Skeletal muscle satellite cell (primary cell): ENCODE data around the gene MPC1.
"Not testable (repeated sequence)": the region's sequence is repeated elsewhere in the genome, so short reads cannot be mapped to it uniquely, and the experiment has no call there.

Experiments used
- H3K27me3 ChIP-seq: 2 replicates; pipeline ENCODE4 v1.7.0; 2013; ENCODE audit warnings: low read length; ENCODE audit not compliant: control insufficient read depth, insufficient read depth
- H3K36me3 ChIP-seq: 2 replicates; pipeline ENCODE4 v1.7.0; 2013; ENCODE audit warnings: mild to moderate bottlenecking, control low read depth, low read length; ENCODE audit not compliant: insufficient read depth
- H3K4me1 ChIP-seq: 2 replicates; pipeline ENCODE4 v1.7.0; 2013; ENCODE audit warnings: low read length; ENCODE audit not compliant: control insufficient read depth, insufficient read depth
- H3K4me2 ChIP-seq: 2 replicates; pipeline ENCODE4 v1.7.0; 2013; ENCODE audit warnings: mild to moderate bottlenecking, low read length
- H3K4me3 ChIP-seq: 2 replicates; pipeline ENCODE4 v1.7.0; 2013; ENCODE audit warnings: low read length
- H3K9ac ChIP-seq: 2 replicates; pipeline ENCODE4 v1.7.0; 2013; ENCODE audit warnings: mild to moderate bottlenecking, low read depth, low read length, moderate library complexity
- H3K9me3 ChIP-seq: replicated peaks from 2 replicates; pipeline ENCODE4 v1.7.0; 2013; ENCODE audit warnings: mild to moderate bottlenecking, control low read depth, low read length

Gene MPC1

GRCh38 chr6:166354143-166354542 is 28.6 kb downstream of the MPC1 start:
- Histone ChIP-seq H3K4me1 (no peaks in the 10 kb centered on the region), H3K9me3 (no peaks in the 10 kb centered on the region), H3K4me3 (no peak overlapping the region), H3K27me3 (peaks cover 46% of the 10 kb centered on the region), H3K36me3 (no peaks in the 10 kb centered on the region), H3K9ac (no peak overlapping the region), H3K4me2 (no peak overlapping the region)

DNA sequence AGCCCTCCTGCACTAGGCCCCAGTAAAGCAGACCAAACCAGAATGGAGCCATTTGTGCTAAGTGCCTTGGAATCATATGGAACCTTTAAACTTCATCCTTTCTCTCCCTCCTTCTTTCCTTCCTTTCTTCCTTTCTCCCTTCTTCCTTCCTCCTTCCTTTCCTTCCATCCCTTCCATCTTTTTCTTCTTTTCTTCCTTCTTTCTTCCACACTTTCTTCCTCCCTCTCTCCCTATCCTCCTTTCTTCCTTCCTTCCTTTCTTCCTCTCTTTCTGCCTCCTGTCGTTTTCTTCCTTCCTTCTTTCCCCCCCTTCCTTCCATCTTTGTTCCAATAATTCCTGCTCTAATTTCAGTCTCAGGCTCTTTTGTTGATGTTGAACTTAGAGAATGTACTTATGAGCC is 29.2 kb downstream of the MPC1 start:
- Histone ChIP-seq H3K27me3 (peaks cover 44% of the 10 kb centered on the region), H3K9ac (no peak overlapping the region), H3K9me3 (no peaks in the 10 kb centered on the region), H3K4me3 (no peak overlapping the region), H3K36me3 (no peaks in the 10 kb centered on the region), H3K4me2 (no peak overlapping the region), H3K4me1 (no peaks in the 10 kb centered on the region)

GRCh38 chr6:166352923-166353322 is 29.8 kb downstream of the MPC1 start:
- no peak overlapping the region for H3K4me2 ChIP-seq
- H3K27me3 ChIP-seq, result peaks cover 42% of the 10 kb centered on the region
- H3K9me3 ChIP-seq, result no peaks in the 10 kb centered on the region
- H3K4me3 ChIP-seq, result no peak overlapping the region
- no peak overlapping the region for H3K9ac ChIP-seq
- no peaks in the 10 kb centered on the region for H3K36me3 ChIP-seq
- H3K4me1 ChIP-seq, result no peaks in the 10 kb centered on the region

- Histone ChIP-seq H3K4me3 (no peak overlapping the region), H3K27me3 (peaks cover 39% of the 10 kb centered on the region), H3K36me3 (no peaks in the 10 kb centered on the region), H3K4me2 (no peak overlapping the region), H3K4me1 (no peaks in the 10 kb centered on the region), H3K9me3 (no peaks in the 10 kb centered on the region), H3K9ac (no peak overlapping the region)
Observed at GRCh38 chr6:166351715-166352285, 30.9 kb downstream of the MPC1 start.

- Histone ChIP-seq H3K27me3 (peaks cover 22% of the 10 kb centered on the region), H3K36me3 (no peaks in the 10 kb centered on the region), H3K4me1 (no peaks in the 10 kb centered on the region), H3K9ac (no peak overlapping the region), H3K4me2 (no peak overlapping the region), H3K9me3 (no peaks in the 10 kb centered on the region), H3K4me3 (no peak overlapping the region)
Observed at GRCh38 chr6:166348305-166348949, 34.3 kb downstream of the MPC1 start.

GRCh38 chr6:166346965-166347364 is 35.8 kb downstream of the MPC1 start:
- peaks cover 10% of the 10 kb centered on the region for H3K27me3 ChIP-seq

GRCh38 chr6:166346449-166346848 is 36.3 kb downstream of the MPC1 start:
- Histone ChIP-seq H3K27me3 (peaks cover 7% of the 10 kb centered on the region), H3K4me3 (no peak overlapping the region), H3K4me2 (no peak overlapping the region), H3K4me1 (peaks cover 6% of the 10 kb centered on the region), H3K9ac (no peak overlapping the region), H3K36me3 (no peaks in the 10 kb centered on the region), H3K9me3 (no peaks in the 10 kb centered on the region)

More at GRCh38 chr6:166346965-166347364, 35.8 kb downstream of the MPC1 start:
- Histone ChIP-seq H3K9ac (no peak overlapping the region), H3K4me1 (peaks cover 6% of the 10 kb centered on the region), H3K4me2 (no peak overlapping the region), H3K36me3 (no peaks in the 10 kb centered on the region), H3K4me3 (no peak overlapping the region), H3K9me3 (no peaks in the 10 kb centered on the region)

DNA sequence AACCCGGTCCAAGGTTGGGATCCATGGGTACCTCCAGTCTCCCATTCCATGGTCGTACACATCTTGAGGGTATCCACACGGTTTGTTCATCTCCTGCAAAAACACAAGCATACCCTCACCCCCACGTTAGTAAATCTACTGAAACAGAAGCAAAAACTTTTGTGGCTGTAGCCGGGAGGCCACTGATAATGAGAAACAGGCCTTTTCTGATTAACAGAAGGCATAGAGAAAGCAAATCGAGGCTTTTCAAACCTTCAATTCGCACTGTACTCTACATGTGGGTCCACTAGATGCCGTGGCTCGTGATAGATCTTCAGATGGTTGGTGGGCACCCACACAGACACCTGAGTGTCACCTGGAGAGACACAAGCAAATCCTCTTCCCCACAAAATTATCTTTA is 37.1 kb downstream of the MPC1 start:
- H3K9me3 ChIP-seq, H3K4me1 ChIP-seq, H3K4me3 ChIP-seq, H3K36me3 ChIP-seq, H3K9ac ChIP-seq, H3K27me3 ChIP-seq, H3K4me2 ChIP-seq: not testable (repeated sequence)

DNA sequence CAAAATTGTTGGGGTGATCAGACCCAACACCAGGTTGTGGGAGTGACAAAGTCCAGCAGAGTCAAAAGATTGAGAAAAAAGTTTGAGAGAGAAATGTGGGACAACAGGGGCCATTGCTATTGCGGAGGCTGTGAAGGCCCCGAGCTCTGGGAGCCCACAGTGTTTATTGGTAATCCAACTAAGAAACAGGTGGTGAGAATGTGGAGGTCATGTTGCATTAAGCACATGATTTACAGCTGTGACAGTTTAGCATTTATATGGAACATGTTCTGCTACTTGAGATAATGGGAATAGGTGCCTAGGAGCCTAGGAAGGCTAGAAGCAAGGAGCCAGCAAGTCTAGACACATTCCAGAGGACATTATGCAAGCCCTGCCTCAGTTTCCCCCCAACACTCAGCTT is 37.8 kb downstream of the MPC1 start:
- H3K9me3 ChIP-seq, H3K27me3 ChIP-seq, H3K36me3 ChIP-seq, H3K4me2 ChIP-seq, H3K4me3 ChIP-seq, H3K9ac ChIP-seq: not testable (repeated sequence)
- peaks cover 12% of the 10 kb centered on the region for H3K4me1 ChIP-seq

- H3K4me2 ChIP-seq, result no peak overlapping the region
- peaks cover 5% of the 10 kb centered on the region for H3K36me3 ChIP-seq
- H3K9ac ChIP-seq, result no peak overlapping the region
- H3K9me3 ChIP-seq, result no peaks in the 10 kb centered on the region
- H3K4me3 ChIP-seq, result no peak overlapping the region
- H3K27me3 ChIP-seq, result peaks cover 7% of the 10 kb centered on the region
- H3K4me1 ChIP-seq, result peaks cover 12% of the 10 kb centered on the region
Observed at GRCh38 chr6:166344240-166344639, 38.5 kb downstream of the MPC1 start.

- H3K4me1 ChIP-seq, result peaks cover 12% of the 10 kb centered on the region
- peak overlapping the region; percentile 97 for H3K9ac ChIP-seq
- H3K36me3 ChIP-seq, result peaks cover 8% of the 10 kb centered on the region
- no peaks in the 10 kb centered on the region for H3K9me3 ChIP-seq
- peak overlapping the region; percentile 96 for H3K4me2 ChIP-seq
- peaks cover 7% of the 10 kb centered on the region for H3K27me3 ChIP-seq
- peak overlapping the region; percentile 92 for H3K4me3 ChIP-seq
Observed at GRCh38 chr6:166343150-166343487, 39.6 kb downstream of the MPC1 start.
